Spleen (tissue), 7 donors: Measurements from ENCODE around the gene EEF1AKMT3.

Source experiments
- POLR2A ChIP-seq, 3 donors: fragments of 450-650 bp; IDR thresholded peaks; one replicate each; pipeline ENCODE4 v1.5.1; 2017; ENCODE audit warnings: antibody characterized with exemption in 3 of 3, mild to moderate bottlenecking in 1 of 3
- POLR2AphosphoS5 ChIP-seq, 3 donors: sonication (generic); formaldehyde crosslinking; IDR thresholded peaks; one replicate each; pipeline ENCODE4 v1.5.1; 2017; ENCODE audit warnings: antibody characterized with exemption in 3 of 3
- TF ChIP-seq, protein P1 (sequence below), 11 experiments: fragments of 200-600 bp in 7 of 11; fragments of 450-650 bp in 4 of 11; sonication (generic) in 4 of 11; IDR thresholded peaks in 8 of 11; conservative IDR thresholded peaks in 3 of 11; 1 replicate in 7 of 11; 2 replicates in 4 of 11; pipeline versions ENCODE4 v1.4.0 to v1.8.0; 2016 to 2021; ENCODE audit warnings: antibody characterized with exemption in 11 of 11, inconsistent platforms in 4 of 11, mild to moderate bottlenecking in 1 of 11
- donor health status: DM: no; HTN: no; CAD: no; lungs with moderate emphysema.
- donor health status: DM: no; HTN: no; CAD: no.
- donor health status: DM: no; HTN: no; CAD: no.

DNA sequence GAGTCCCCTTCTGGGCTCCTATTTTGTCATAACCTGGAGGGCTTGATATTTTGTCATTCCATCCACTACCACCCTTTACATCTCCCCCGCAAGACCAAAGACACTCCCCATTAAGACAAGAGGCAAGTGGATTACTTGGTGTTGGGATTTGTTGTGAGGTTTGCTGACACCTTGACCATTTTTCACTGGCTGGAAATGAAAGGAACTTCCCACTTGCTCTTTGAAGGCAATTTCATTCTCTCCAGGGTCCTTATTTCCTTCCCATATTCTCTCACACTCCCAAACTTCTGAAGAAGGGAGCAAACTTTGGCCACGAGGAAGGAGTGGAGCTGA, 48.8 kb upstream of the EEF1AKMT3 start:
- no peak for TF ChIP-seq POLR2A (IDR thresholded peaks at IDR 0.05)
- TF ChIP-seq, protein P1, sequence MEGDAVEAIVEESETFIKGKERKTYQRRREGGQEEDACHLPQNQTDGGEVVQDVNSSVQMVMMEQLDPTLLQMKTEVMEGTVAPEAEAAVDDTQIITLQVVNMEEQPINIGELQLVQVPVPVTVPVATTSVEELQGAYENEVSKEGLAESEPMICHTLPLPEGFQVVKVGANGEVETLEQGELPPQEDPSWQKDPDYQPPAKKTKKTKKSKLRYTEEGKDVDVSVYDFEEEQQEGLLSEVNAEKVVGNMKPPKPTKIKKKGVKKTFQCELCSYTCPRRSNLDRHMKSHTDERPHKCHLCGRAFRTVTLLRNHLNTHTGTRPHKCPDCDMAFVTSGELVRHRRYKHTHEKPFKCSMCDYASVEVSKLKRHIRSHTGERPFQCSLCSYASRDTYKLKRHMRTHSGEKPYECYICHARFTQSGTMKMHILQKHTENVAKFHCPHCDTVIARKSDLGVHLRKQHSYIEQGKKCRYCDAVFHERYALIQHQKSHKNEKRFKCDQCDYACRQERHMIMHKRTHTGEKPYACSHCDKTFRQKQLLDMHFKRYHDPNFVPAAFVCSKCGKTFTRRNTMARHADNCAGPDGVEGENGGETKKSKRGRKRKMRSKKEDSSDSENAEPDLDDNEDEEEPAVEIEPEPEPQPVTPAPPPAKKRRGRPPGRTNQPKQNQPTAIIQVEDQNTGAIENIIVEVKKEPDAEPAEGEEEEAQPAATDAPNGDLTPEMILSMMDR (IDR thresholded peaks at IDR 0.05 in 8 of 11, conservative IDR thresholded peaks at IDR 0.05 in 3 of 11) = no peak
- no peak for TF ChIP-seq POLR2AphosphoS5 (IDR thresholded peaks at IDR 0.05)
